Esophagus muscularis mucosa (tissue), 4 donors: ENCODE data around the gene PIK3CB. TPM values are rescaled to one million over a fixed set of nuclear protein-coding genes. Genes with fewer than 3 reads are reported as not detected.

Source experiments
- DNase-seq: peaks from one replicate; pipeline ENCODE4 v3.0.0-alpha.2; 2017; ENCODE audit errors: extremely low spot score
- H3K27ac ChIP-seq, 4 donors: fragments of 200-600 bp; sonication (generic); replicated peaks in 1 of 4; 1 replicate in 3 of 4; 2 replicates in 1 of 4; pipeline ENCODE4 v1.5.1; 2016 to 2019; ENCODE audit warnings: mild to moderate bottlenecking in 1 of 4
- H3K27me3 ChIP-seq, 4 donors: fragments of 200-600 bp; sonication (generic); one replicate each; pipeline versions ENCODE4 v1.5.1 to v1.6.0; 2016 to 2019
- H3K36me3 ChIP-seq, 4 donors: fragments of 200-600 bp; sonication (generic); one replicate each; pipeline ENCODE4 v1.5.1; 2016 to 2019
- H3K4me1 ChIP-seq, 4 donors: fragments of 200-600 bp; sonication (generic); one replicate each; pipeline ENCODE4 v1.5.1; 2016 to 2019
- H3K4me3 ChIP-seq, 4 donors: fragments of 200-600 bp; sonication (generic); 1 replicate in 2 of 4; 2 replicates in 2 of 4; pipeline ENCODE4 v1.5.1; 2016 to 2019; ENCODE audit warnings: mild to moderate bottlenecking in 4 of 4, moderate library complexity in 1 of 4
- H3K9me3 ChIP-seq, 4 donors: fragments of 200-600 bp; sonication (generic); 1 replicate in 3 of 4; 2 replicates in 1 of 4; pipeline ENCODE4 v1.5.1; 2016 to 2019
- CTCF ChIP-seq, 3 experiments: fragments of 200-600 bp in 2 of 3; fragments of 450-650 bp in 1 of 3; sonication (generic) in 2 of 3; IDR thresholded peaks; one replicate each; pipeline ENCODE4 v1.5.1; 2017 to 2019; ENCODE audit warnings: antibody characterized with exemption in 3 of 3, mild to moderate bottlenecking in 2 of 3, moderate library complexity in 1 of 3
- EP300 ChIP-seq: sonication (generic); formaldehyde crosslinking; IDR thresholded peaks from one replicate; pipeline ENCODE4 v1.6.1; 2017; ENCODE audit warnings: antibody characterized with exemption
- POLR2A ChIP-seq: fragments of 450-650 bp; IDR thresholded peaks from one replicate; pipeline ENCODE4 v1.6.1; 2017; ENCODE audit warnings: antibody characterized with exemption, moderate library complexity, mild to moderate bottlenecking, low read depth
- POLR2AphosphoS5 ChIP-seq, 2 donors: sonication (generic); formaldehyde crosslinking; IDR thresholded peaks; one replicate each; pipeline ENCODE4 v1.6.1; 2017; ENCODE audit warnings: antibody characterized with exemption in 2 of 2
- WGBS: methylation state at CpG from one replicate; pipeline ENCODE4 v1.1.5; 2018; 5-methylcytosine and 5-hydroxymethylcytosine counted together
- intact Hi-C: fragments of 100-400 bp; cut with DNase I; formaldehyde crosslinking; loops from one replicate; pipeline ENCODE4 v1.15.1; 2023
- total RNA-seq, 4 donors: library from RNA; depleted of rRNA; stranded (reverse); fragments of >200 nt; gene quantifications; one replicate each; pipeline versions ENCODE4 v1.1.0 to v1.2.1, GENCODE V29; 2016

The PIK3CB gene
- total RNA-seq, 4 donors from 2014 or later, result 32.1 to 42.7 (median 36.6) TPM

- H3K4me3 ChIP-seq, result no peak overlapping the region
- H3K4me1 ChIP-seq, result no peaks in the 10 kb centered on the region
- H3K9me3 ChIP-seq, result no peaks in the 10 kb centered on the region
- H3K27ac ChIP-seq, result no peak overlapping the region
- DNase-seq, result no peak
- intact Hi-C loops, result no loop called here
- WGBS, result 88% methylated on average over 3 of the region's 3 CpGs
- H3K36me3 ChIP-seq, result peaks cover 0 to 24% (median 14%) of the 10 kb centered on the region in 4 donors
- TF ChIP-seq POLR2AphosphoS5 (IDR thresholded peaks at IDR 0.05) (no peak), POLR2A (no peak), EP300 (no peak)
- no peaks in the 10 kb centered on the region for H3K27me3 ChIP-seq
These were observed 208.9 kb downstream of the PIK3CB start for GRCh38 chr3:138625707-138626365.

GRCh38 chr3:138624518-138624917, 210.2 kb downstream of the PIK3CB start:
- H3K4me1 ChIP-seq, result no peaks in the 10 kb centered on the region
- no peak for DNase-seq
- H3K27ac ChIP-seq, result no peak overlapping the region
- H3K9me3 ChIP-seq, result no peaks in the 10 kb centered on the region
- no peak overlapping the region for H3K4me3 ChIP-seq
- no peak for TF ChIP-seq POLR2A
- TF ChIP-seq CTCF (IDR thresholded peaks at IDR 0.05), result no peak
- TF ChIP-seq EP300, result no peak
- peaks cover 0 to 13% (median 5%) of the 10 kb centered on the region in 4 donors for H3K36me3 ChIP-seq
- no peaks in the 10 kb centered on the region for H3K27me3 ChIP-seq
- intact Hi-C loops, result no loop called here

- intact Hi-C loops, result no loop called here
- TF ChIP-seq POLR2AphosphoS5 (IDR thresholded peaks at IDR 0.05), result no peak
- TF ChIP-seq EP300, result no peak
- TF ChIP-seq CTCF (IDR thresholded peaks at IDR 0.05), result no peak
- TF ChIP-seq POLR2A, result no peak
- Histone ChIP-seq H3K27ac (no peak overlapping the region), H3K4me1 (no peaks in the 10 kb centered on the region), H3K9me3 (no peaks in the 10 kb centered on the region), H3K4me3 (no peak overlapping the region), H3K36me3 (peaks cover 0 to 9% (median 0%) of the 10 kb centered on the region in 4 donors), H3K27me3 (no peaks in the 10 kb centered on the region)
- WGBS, result 93% methylated on average over 4 of the region's 4 CpGs
- no peak for DNase-seq
These were observed 214.3 kb downstream of the PIK3CB start for GRCh38 chr3:138620431-138620830.

GRCh38 chr3:138615462-138615861, 219.3 kb downstream of the PIK3CB start:
- no peaks in the 10 kb centered on the region for H3K4me1 ChIP-seq
- WGBS, result 80% methylated on average over 1 of the region's 1 CpG
- TF ChIP-seq CTCF (IDR thresholded peaks at IDR 0.05) (no peak), EP300 (no peak), POLR2A (no peak), POLR2AphosphoS5 (IDR thresholded peaks at IDR 0.05) (no peak)
- intact Hi-C loops, result no loop called here
- no peaks in the 10 kb centered on the region for H3K27me3 ChIP-seq
- H3K36me3 ChIP-seq, result no peaks in the 10 kb centered on the region
- no peak overlapping the region for H3K4me3 ChIP-seq
- H3K27ac ChIP-seq, result no peak overlapping the region
- DNase-seq, result no peak
- no peaks in the 10 kb centered on the region for H3K9me3 ChIP-seq

GRCh38 chr3:138609898-138610266, 224.8 kb downstream of the PIK3CB start:
- DNase-seq, result no peak
- H3K36me3 ChIP-seq, result no peaks in the 10 kb centered on the region
- H3K4me1 ChIP-seq, result peaks cover 10 to 14% (median 13%) of the 10 kb centered on the region in 4 donors
- peaks cover 0 to 3% (median 0%) of the 10 kb centered on the region in 4 donors for H3K9me3 ChIP-seq
- peaks cover 0 to 4% (median 0%) of the 10 kb centered on the region in 4 donors for H3K27me3 ChIP-seq
- H3K27ac ChIP-seq, result peak overlapping the region; percentile 93 to 97 (median 97)
- peak overlapping the region; percentile 76 to 87 (median 80) for H3K4me3 ChIP-seq
- TF ChIP-seq EP300 (no peak), POLR2AphosphoS5 (IDR thresholded peaks at IDR 0.05) (no peak), CTCF (IDR thresholded peaks at IDR 0.05) (no peak), POLR2A (no peak)
- intact Hi-C loops, result loop anchor here (1.0 kb wide), 1 partner anchor 16 kb away; the partner anchor contains the start of gene CEP70
- 72% methylated on average over 6 of the region's 6 CpGs for WGBS
